NCI-H1092 (cell line): ENCODE data around the gene DZIP1.

Source experiments
- DNase-seq: peaks from one replicate; lab custom pipeline; 2025; lab: John Stamatoyannopoulos, UW

Gene DZIP1

GRCh38 chr13:95552208-95552538 lies 92.3 kb downstream of the DZIP1 start:
- no peak for DNase-seq

GRCh38 chr13:95547531-95548167 lies 96.9 kb downstream of the DZIP1 start:
- DNase-seq: no peak

- DNase-seq: no peak
Observed at GRCh38 chr13:95546919-95547318, 97.6 kb downstream of the DZIP1 start.

- DNase-seq: no peak
Observed at GRCh38 chr13:95544293-95544692, 100.2 kb downstream of the DZIP1 start.

GRCh38 chr13:95541911-95542474 lies 102.5 kb downstream of the DZIP1 start:
- DNase-seq: no peak

GRCh38 chr13:95541308-95541707 lies 103.2 kb downstream of the DZIP1 start:
- no peak for DNase-seq

- DNase-seq: no peak
Observed at GRCh38 chr13:95540888-95541287, 103.6 kb downstream of the DZIP1 start.

- peak; percentile 17 for DNase-seq
Observed at GRCh38 chr13:95536632-95537241, 107.8 kb downstream of the DZIP1 start.

- DNase-seq: no peak
Observed at GRCh38 chr13:95535243-95535642, 109.3 kb downstream of the DZIP1 start.

GRCh38 chr13:95533545-95534160 lies 110.9 kb downstream of the DZIP1 start:
- no peak for DNase-seq

GRCh38 chr13:95530178-95530577 lies 114.3 kb downstream of the DZIP1 start:
- peak; percentile 76 for DNase-seq
